GM20000 (cell line): ENCODE measurements around the gene HLA-DOA.

Experiments used
- DNase-seq: peaks from one replicate; pipeline ENCODE4 v3.0.0; 2012; ENCODE audit warnings: low spot score
- CTCF ChIP-seq: IDR thresholded peaks from 2 replicates; pipeline ENCODE4 v1.5.1; 2012; ENCODE audit warnings: mild to moderate bottlenecking, control low read depth; ENCODE audit errors: extremely low read depth, missing control alignments

The HLA-DOA gene

DNA sequence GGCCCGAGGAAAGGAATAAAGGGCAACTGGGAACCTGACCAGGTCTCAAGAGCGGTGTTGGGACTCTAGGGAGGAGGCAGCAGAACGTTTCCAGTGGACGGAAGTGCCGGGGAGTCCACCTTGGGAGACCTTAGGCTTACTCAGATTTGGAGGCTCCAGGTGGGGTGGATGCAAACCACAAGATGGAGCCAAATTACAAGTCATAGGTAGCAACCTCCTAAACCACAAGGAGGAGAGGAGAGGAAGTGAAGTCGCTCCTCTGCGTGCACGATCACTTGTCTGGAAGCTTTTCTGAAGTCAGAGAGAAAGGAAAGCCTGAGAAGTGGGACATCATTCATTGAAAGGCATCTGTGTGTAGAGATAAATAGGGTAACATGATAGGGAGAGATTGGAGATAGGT is 9.3 kb downstream of the HLA-DOA start:
- DNase-seq: peak; percentile 53
- TF ChIP-seq CTCF: peak; percentile 57

DNA sequence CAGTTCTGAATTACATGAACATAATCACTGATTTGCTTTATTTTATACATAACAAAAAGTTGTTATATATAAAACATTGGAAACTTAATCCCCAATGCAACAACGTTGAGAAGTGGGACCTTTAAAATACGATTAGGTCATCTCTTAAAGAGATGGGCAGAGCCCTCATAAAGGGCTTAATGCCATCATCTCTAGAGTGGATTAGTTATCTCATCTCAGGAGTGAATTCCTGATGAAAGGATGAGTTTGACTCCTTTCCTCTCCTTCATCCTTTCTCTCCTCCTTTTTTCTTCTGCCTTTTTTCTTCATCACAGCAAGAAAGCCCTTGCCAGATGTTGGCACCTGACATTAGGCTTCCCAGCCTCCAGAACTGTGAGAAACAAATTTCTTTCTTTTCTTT is 13.9 kb downstream of the HLA-DOA start:
- no peak for TF ChIP-seq CTCF

GRCh38 chr6:32993363-32993973 is 15.9 kb downstream of the HLA-DOA start:
- DNase-seq: no peak
- TF ChIP-seq CTCF: no peak

More for the DNA sequence above, 13.9 kb downstream of the HLA-DOA start:
- DNase-seq: no peak

- TF ChIP-seq CTCF: no peak
- DNase-seq: no peak
Observed at GRCh38 chr6:32991972-32992371, 17.4 kb downstream of the HLA-DOA start.

GRCh38 chr6:32989368-32989767 is 20.0 kb downstream of the HLA-DOA start:
- no peak for DNase-seq
- TF ChIP-seq CTCF: no peak

GRCh38 chr6:32984622-32985389 is 24.6 kb downstream of the HLA-DOA start:
- peak; percentile 72 for DNase-seq

More at GRCh38 chr6:32984622-32985389, 24.6 kb downstream of the HLA-DOA start:
- TF ChIP-seq CTCF: peak; percentile 56
